Endodermal cell (in vitro differentiated cells): Measurements from ENCODE around the gene NOTUM. TPM values are rescaled to one million over a fixed set of nuclear protein-coding genes. Genes with fewer than 3 reads are reported as not detected.

ENCODE experiments used
- DNase-seq: peaks from one replicate; pipeline ENCODE4 v3.0.0-alpha.2; 2017
- H3K27ac ChIP-seq: 2 replicates; pipeline ENCODE4 v1.5.1; 2013; ENCODE audit warnings: mild to moderate bottlenecking, low read depth, low read length, moderate library complexity
- H3K27me3 ChIP-seq: 2 replicates; pipeline ENCODE4 v1.6.1; 2013; ENCODE audit warnings: mild to moderate bottlenecking, low read length, moderate library complexity; ENCODE audit not compliant: insufficient read depth, control insufficient read depth, poor library complexity, severe bottlenecking
- H3K36me3 ChIP-seq: 2 replicates; pipeline ENCODE4 v1.7.0; 2013; ENCODE audit warnings: mild to moderate bottlenecking, low read length, moderate library complexity; ENCODE audit not compliant: control insufficient read depth, insufficient read depth
- H3K4me1 ChIP-seq: one replicate; pipeline ENCODE4 v1.7.0; 2013; ENCODE audit warnings: low read length; ENCODE audit not compliant: control insufficient read depth, insufficient read depth
- H3K4me3 ChIP-seq: 2 replicates; pipeline ENCODE4 v1.5.1; 2013; ENCODE audit warnings: mild to moderate bottlenecking, low read length, moderate library complexity
- H3K9ac ChIP-seq: 2 replicates; pipeline ENCODE4 v1.6.1; 2013; ENCODE audit warnings: mild to moderate bottlenecking, low read length, moderate library complexity; ENCODE audit not compliant: poor library complexity, severe bottlenecking; ENCODE audit errors: extremely low read depth
- H3K9me3 ChIP-seq: 2 replicates; pipeline ENCODE4 v1.6.1; 2013; ENCODE audit warnings: mild to moderate bottlenecking, low read length, moderate library complexity; ENCODE audit not compliant: control insufficient read depth
- H3K27ac Mint-ChIP-seq: 2 replicates; pipeline ENCODE4 v1.8.0; 2020; ENCODE audit warnings: mixed read lengths
- H3K27me3 Mint-ChIP-seq: 2 replicates; pipeline ENCODE4 v1.8.0; 2021; ENCODE audit warnings: mild to moderate bottlenecking, mixed read lengths; ENCODE audit not compliant: insufficient read depth
- H3K36me3 Mint-ChIP-seq: 2 replicates; pipeline ENCODE4 v1.8.0; 2020; ENCODE audit warnings: low read depth, mixed read lengths
- H3K4me1 Mint-ChIP-seq: 2 replicates; pipeline ENCODE4 v1.8.0; 2020; ENCODE audit warnings: mixed read lengths
- H3K4me3 Mint-ChIP-seq: 2 replicates; pipeline ENCODE4 v1.8.0; 2020; ENCODE audit warnings: mild to moderate bottlenecking, moderate library complexity, mixed read lengths
- H3K9me3 Mint-ChIP-seq: 2 replicates; pipeline ENCODE4 v1.8.0; 2020; ENCODE audit warnings: mild to moderate bottlenecking, mixed read lengths
- CTCF ChIP-seq: fragments of 200-600 bp; sonication (generic); conservative IDR thresholded peaks from 2 replicates; pipeline ENCODE4 v1.5.0; 2021; ENCODE audit warnings: antibody characterized with exemption, mild to moderate bottlenecking
- WGBS, 2 experiments: methylation state at CpG; one replicate each; pipeline versions ENCODE4 v1.1.5 to v1.1.7; 2013; ENCODE audit warnings: missing lambda C conversion rate in 2 of 2, mixed read lengths in 1 of 2; ENCODE audit not compliant: insufficient coverage in 1 of 2, insufficient read length in 1 of 2; 5-methylcytosine and 5-hydroxymethylcytosine counted together
- total RNA-seq, 2 donors: library from RNA; stranded (reverse); fragmentation: NEBNext Ultra II Directional in 1 of 2; extraction: Animal tissue kit (Norgen Biotek cat#: 25700) in 1 of 2; gene quantifications; 2 replicates in 1 of 2; 3 replicates in 1 of 2; pipeline ENCODE4 v1.2.1, GENCODE V29; 2021

Gene NOTUM
- total RNA-seq, 2 donors from 2014 or later: 12.5 to 26.3 TPM

GRCh38 chr17:81948635-81949378 is 12.2 kb downstream of the NOTUM start:
- H3K27ac Mint-ChIP-seq: no peak overlapping the region
- H3K4me3 ChIP-seq: no peak overlapping the region
- 80 to 88% methylated on average over 9 to 17 of the region's 17 CpGs for WGBS, 2 experiments

GRCh38 chr17:81947189-81947588 is 13.8 kb downstream of the NOTUM start, which contains the start of gene MYADML2:
Gene MYADML2, minus strand, starts transcription at chr17:81947233. Its CDS starts 5,492 bp downstream, at chr17:81941741.
- Histone ChIP-seq H3K9me3 (no peaks in the 10 kb centered on the region), H3K27ac (no peak within 1 kb of the TSS), H3K4me3 (no peak within 1 kb of the TSS), H3K9ac (no peak within 1 kb of the TSS), H3K4me1 (no peaks in the 10 kb centered on the region), H3K36me3 (no peaks in the 10 kb centered on the region), H3K27me3 (no peaks in the 10 kb centered on the region)
- H3K4me1 Mint-ChIP-seq: no peaks in the 10 kb centered on the region
- peaks cover 21% of the 10 kb centered on the region for H3K27me3 Mint-ChIP-seq
- no peak for DNase-seq
- no peak for TF ChIP-seq CTCF
- 90 to 95% methylated on average over 8 to 13 of the region's 13 CpGs for WGBS, 2 experiments
- no peak within 1 kb of the TSS for H3K4me3 Mint-ChIP-seq
- no peaks in the 10 kb centered on the region for H3K36me3 Mint-ChIP-seq
- H3K9me3 Mint-ChIP-seq: no peaks in the 10 kb centered on the region
- no peak within 1 kb of the TSS for H3K27ac Mint-ChIP-seq

More at GRCh38 chr17:81948635-81949378, 12.2 kb downstream of the NOTUM start:
- Mint-ChIP-seq H3K4me1 (no peaks in the 10 kb centered on the region), H3K36me3 (no peaks in the 10 kb centered on the region), H3K27me3 (peaks cover 15% of the 10 kb centered on the region), H3K9me3 (no peaks in the 10 kb centered on the region), H3K4me3 (no peak overlapping the region)
- no peak overlapping the region for H3K27ac ChIP-seq
- H3K27me3 ChIP-seq: no peaks in the 10 kb centered on the region
- no peak for DNase-seq
- no peak for TF ChIP-seq CTCF
- no peaks in the 10 kb centered on the region for H3K36me3 ChIP-seq
- H3K4me1 ChIP-seq: no peaks in the 10 kb centered on the region
- no peak overlapping the region for H3K9ac ChIP-seq
- no peaks in the 10 kb centered on the region for H3K9me3 ChIP-seq

- 85 to 94% methylated on average over 8 to 9 of the region's 9 CpGs for WGBS, 2 experiments
- TF ChIP-seq CTCF: no peak
- Histone ChIP-seq H3K4me3 (no peak overlapping the region), H3K4me1 (no peaks in the 10 kb centered on the region), H3K9me3 (no peaks in the 10 kb centered on the region), H3K36me3 (no peaks in the 10 kb centered on the region), H3K27me3 (no peaks in the 10 kb centered on the region), H3K27ac (no peak overlapping the region), H3K9ac (no peak overlapping the region)
- DNase-seq: no peak
- H3K4me3 Mint-ChIP-seq: no peak overlapping the region
- no peak overlapping the region for H3K27ac Mint-ChIP-seq
- H3K27me3 Mint-ChIP-seq: peaks cover 22% of the 10 kb centered on the region
- H3K4me1 Mint-ChIP-seq: no peaks in the 10 kb centered on the region
- H3K9me3 Mint-ChIP-seq: no peaks in the 10 kb centered on the region
- no peaks in the 10 kb centered on the region for H3K36me3 Mint-ChIP-seq
Measured at GRCh38 chr17:81944858-81945257, 16.1 kb downstream of the NOTUM start.
